Coronary artery (tissue), 2 donors: Measurements from ENCODE around the gene LRPPRC.

Source experiments
- DNase-seq: peaks from one replicate; pipeline ENCODE4 v3.0.0-alpha.2; 2017; ENCODE audit warnings: low spot score
- H3K27ac ChIP-seq, 2 donors: fragments of 200-600 bp; sonication (generic); one replicate each; pipeline ENCODE4 v1.5.1; 2016 to 2019
- H3K4me3 ChIP-seq: fragments of 200-600 bp; sonication (generic); 2 replicates; pipeline ENCODE4 v1.5.1; 2016; ENCODE audit warnings: mild to moderate bottlenecking, moderate library complexity
- CTCF ChIP-seq: fragments of 200-600 bp; sonication (generic); IDR thresholded peaks from one replicate; pipeline ENCODE4 v1.5.1; 2019; ENCODE audit warnings: antibody characterized with exemption

The LRPPRC gene

GRCh38 chr2:43980902-43981301, 14.9 kb downstream of the LRPPRC start:
- H3K4me3 ChIP-seq = no peak overlapping the region
- no peak overlapping the region for H3K27ac ChIP-seq
- DNase-seq = no peak
- no peak for TF ChIP-seq CTCF

GRCh38 chr2:43977677-43978375, 18.0 kb downstream of the LRPPRC start:
- Histone ChIP-seq H3K4me3 (no peak overlapping the region), H3K27ac (no peak overlapping the region)
- DNase-seq = no peak
- TF ChIP-seq CTCF = no peak

- no peak overlapping the region for H3K27ac ChIP-seq
- TF ChIP-seq CTCF = no peak
- no peak overlapping the region for H3K4me3 ChIP-seq
- no peak for DNase-seq
Observed at GRCh38 chr2:43960921-43961320, 34.9 kb downstream of the LRPPRC start.

GRCh38 chr2:43958397-43959275, 37.2 kb downstream of the LRPPRC start:
- H3K27ac ChIP-seq = no peak overlapping the region
- DNase-seq = no peak
- TF ChIP-seq CTCF = no peak
- no peak overlapping the region for H3K4me3 ChIP-seq

- no peak for DNase-seq
- Histone ChIP-seq H3K27ac (no peak overlapping the region), H3K4me3 (no peak overlapping the region)
- TF ChIP-seq CTCF = no peak
Observed at GRCh38 chr2:43950383-43951008, 45.3 kb downstream of the LRPPRC start.

- H3K4me3 ChIP-seq = no peak overlapping the region
Observed at GRCh38 chr2:43948370-43948769, 47.4 kb downstream of the LRPPRC start.

More at GRCh38 chr2:43948370-43948769, 47.4 kb downstream of the LRPPRC start:
- TF ChIP-seq CTCF = no peak
- H3K27ac ChIP-seq = no peak overlapping the region
- no peak for DNase-seq
